ENCODE results near the gene PDZD4.

Gene PDZD4
- 90.4 to 109 (median 99.3) reads per million in 3 donors for total RNA-seq

DNA sequence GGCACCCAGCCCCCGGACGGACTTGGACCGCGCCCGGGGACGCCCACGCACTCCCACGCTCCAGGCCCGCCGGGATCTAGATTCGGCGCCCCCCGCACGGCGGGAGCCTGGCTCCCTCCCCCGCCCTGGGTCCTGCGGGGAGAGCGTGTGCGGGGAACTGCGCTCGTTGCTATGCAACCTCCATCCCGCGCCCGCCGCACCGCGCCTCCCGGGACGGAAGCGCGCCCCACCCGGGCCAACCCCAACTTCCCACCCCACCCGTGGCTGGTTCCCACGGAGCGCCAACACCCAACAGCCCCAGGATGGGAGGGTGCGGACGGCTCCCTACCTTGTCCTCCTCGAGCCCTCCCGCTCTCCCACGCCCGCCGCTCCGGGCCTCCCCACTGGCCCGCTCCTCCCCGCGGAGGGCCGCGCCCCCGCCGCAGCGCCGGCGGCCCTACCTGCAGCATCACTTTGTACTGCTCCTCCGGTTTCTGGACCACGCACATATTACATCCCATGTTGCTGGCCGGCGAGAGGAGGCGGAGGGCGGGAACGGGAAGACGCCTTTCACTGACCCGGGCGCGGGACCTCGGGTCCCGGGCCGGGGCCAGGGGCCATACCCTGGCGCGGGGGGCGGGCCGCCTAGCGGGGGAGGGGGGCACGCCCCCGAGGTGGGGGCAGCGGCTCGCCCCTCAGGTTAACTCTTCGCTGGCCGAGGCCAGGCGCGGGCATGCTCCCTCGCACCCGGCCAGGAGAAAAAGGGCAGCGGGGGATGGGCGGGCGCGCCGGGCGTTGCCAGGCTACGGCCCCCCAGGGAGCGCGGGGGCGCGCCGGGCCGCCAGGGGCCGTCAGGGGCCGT lies at the start of gene PDZD4:
TSS of gene PDZD4 (minus strand) at position 746 of the 841 bp plus-strand sequence. CDS start at position 500, 246 bp downstream.
- H3K4me1 ChIP-seq (ENCODE audit: control insufficient read depth, insufficient read depth, low read length, poor library complexity, severe bottlenecking): peaks cover 5% of the 10 kb centered on the region
- peak in 1 of 3 donors; percentile 10 for DNase-seq
- no peaks in the 10 kb centered on the region for H3K27me3 ChIP-seq (replicated peaks; ENCODE audit: control insufficient read depth, insufficient read depth, low read length, poor library complexity, severe bottlenecking)
- no peaks in the 10 kb centered on the region for H3K36me3 ChIP-seq (ENCODE audit: control insufficient read depth, insufficient read depth, low read length)
- no peaks in the 10 kb centered on the region for H3K9me3 ChIP-seq (ENCODE audit: control insufficient read depth, low read length)
- H3K27ac ChIP-seq (ENCODE audit: insufficient read depth, low read length, poor library complexity, severe bottlenecking): peak within 1 kb of the TSS; percentile 32
- H3K4me3 ChIP-seq (ENCODE audit: insufficient read depth, low read depth, low read length, poor library complexity, severe bottlenecking): peak within 1 kb of the TSS; percentile 50

GRCh38 chrX:153879741-153880439 lies 49.5 kb upstream of the PDZD4 start:
- DNase-seq: no peak

DNA sequence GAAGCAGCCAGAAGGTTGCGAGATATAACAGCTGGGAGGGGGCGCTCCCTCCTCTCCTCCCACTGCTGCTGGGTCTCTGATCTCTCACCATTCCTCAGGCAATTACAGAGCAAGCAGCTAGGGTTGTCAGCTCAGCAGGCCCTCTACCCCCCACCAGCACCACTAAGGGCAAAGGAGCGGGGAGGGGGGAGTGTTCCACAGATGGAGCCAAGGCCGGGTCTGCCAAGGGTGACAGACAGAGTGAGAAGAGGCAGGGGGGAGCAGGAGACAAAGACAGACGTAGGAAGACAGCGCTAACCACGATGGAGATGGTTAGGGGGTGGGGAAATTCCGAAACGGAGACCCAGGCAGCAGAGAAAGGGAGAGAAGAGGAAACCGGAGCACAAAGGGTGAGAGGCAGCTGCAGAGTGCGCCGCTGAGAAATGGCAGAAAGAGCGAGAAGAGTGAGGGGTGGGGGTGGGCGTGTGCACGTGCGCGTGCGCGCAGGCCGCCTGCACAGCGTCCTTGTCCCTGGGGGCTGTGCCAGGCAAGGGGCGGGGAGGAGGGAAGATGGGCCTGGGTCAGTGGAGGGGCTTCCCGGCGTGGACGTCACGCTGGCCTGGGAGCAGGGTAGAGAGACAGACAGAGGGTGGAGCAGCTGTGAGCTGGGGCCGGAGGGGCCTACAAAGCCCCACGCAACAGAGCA lies 48.8 kb upstream of the PDZD4 start:
- no peak overlapping the region for H3K4me3 ChIP-seq (ENCODE audit: insufficient read depth, low read depth, low read length, poor library complexity, severe bottlenecking)
- DNase-seq: no peak
- no peak overlapping the region for H3K27ac ChIP-seq (ENCODE audit: insufficient read depth, low read length, poor library complexity, severe bottlenecking)
- no peaks in the 10 kb centered on the region for H3K4me1 ChIP-seq (ENCODE audit: control insufficient read depth, insufficient read depth, low read length, poor library complexity, severe bottlenecking)
- peaks cover 12% of the 10 kb centered on the region for H3K27me3 ChIP-seq (replicated peaks; ENCODE audit: control insufficient read depth, insufficient read depth, low read length, poor library complexity, severe bottlenecking)
- H3K9me3 ChIP-seq (ENCODE audit: control insufficient read depth, low read length): no peaks in the 10 kb centered on the region
- no peaks in the 10 kb centered on the region for H3K36me3 ChIP-seq (ENCODE audit: control insufficient read depth, insufficient read depth, low read length)

More at GRCh38 chrX:153879741-153880439, 49.5 kb upstream of the PDZD4 start:
- peaks cover 2% of the 10 kb centered on the region for H3K4me1 ChIP-seq (ENCODE audit: control insufficient read depth, insufficient read depth, low read length, poor library complexity, severe bottlenecking)
- no peaks in the 10 kb centered on the region for H3K9me3 ChIP-seq (ENCODE audit: control insufficient read depth, low read length)
- no peak overlapping the region for H3K27ac ChIP-seq (ENCODE audit: insufficient read depth, low read length, poor library complexity, severe bottlenecking)
- peaks cover 13% of the 10 kb centered on the region for H3K27me3 ChIP-seq (replicated peaks; ENCODE audit: control insufficient read depth, insufficient read depth, low read length, poor library complexity, severe bottlenecking)
- no peaks in the 10 kb centered on the region for H3K36me3 ChIP-seq (ENCODE audit: control insufficient read depth, insufficient read depth, low read length)
- no peak overlapping the region for H3K4me3 ChIP-seq (ENCODE audit: insufficient read depth, low read depth, low read length, poor library complexity, severe bottlenecking)

- Histone ChIP-seq H3K27ac (ENCODE audit: insufficient read depth, low read length, poor library complexity, severe bottlenecking) (no peak overlapping the region), H3K36me3 (ENCODE audit: control insufficient read depth, insufficient read depth, low read length) (no peaks in the 10 kb centered on the region), H3K9me3 (ENCODE audit: control insufficient read depth, low read length) (no peaks in the 10 kb centered on the region), H3K4me1 (ENCODE audit: control insufficient read depth, insufficient read depth, low read length, poor library complexity, severe bottlenecking) (no peaks in the 10 kb centered on the region), H3K27me3 (replicated peaks; ENCODE audit: control insufficient read depth, insufficient read depth, low read length, poor library complexity, severe bottlenecking) (peaks cover 12% of the 10 kb centered on the region), H3K4me3 (ENCODE audit: insufficient read depth, low read depth, low read length, poor library complexity, severe bottlenecking) (no peak overlapping the region)
- no peak for DNase-seq
Observed at GRCh38 chrX:153878345-153878744, 48.0 kb upstream of the PDZD4 start.

GRCh38 chrX:153877571-153878261 lies 47.4 kb upstream of the PDZD4 start:
- Histone ChIP-seq H3K36me3 (ENCODE audit: control insufficient read depth, insufficient read depth, low read length) (no peaks in the 10 kb centered on the region), H3K4me3 (ENCODE audit: insufficient read depth, low read depth, low read length, poor library complexity, severe bottlenecking) (no peak overlapping the region), H3K9me3 (ENCODE audit: control insufficient read depth, low read length) (no peaks in the 10 kb centered on the region), H3K27ac (ENCODE audit: insufficient read depth, low read length, poor library complexity, severe bottlenecking) (no peak overlapping the region), H3K27me3 (replicated peaks; ENCODE audit: control insufficient read depth, insufficient read depth, low read length, poor library complexity, severe bottlenecking) (peaks cover 8% of the 10 kb centered on the region), H3K4me1 (ENCODE audit: control insufficient read depth, insufficient read depth, low read length, poor library complexity, severe bottlenecking) (no peaks in the 10 kb centered on the region)
- DNase-seq: no peak

DNA sequence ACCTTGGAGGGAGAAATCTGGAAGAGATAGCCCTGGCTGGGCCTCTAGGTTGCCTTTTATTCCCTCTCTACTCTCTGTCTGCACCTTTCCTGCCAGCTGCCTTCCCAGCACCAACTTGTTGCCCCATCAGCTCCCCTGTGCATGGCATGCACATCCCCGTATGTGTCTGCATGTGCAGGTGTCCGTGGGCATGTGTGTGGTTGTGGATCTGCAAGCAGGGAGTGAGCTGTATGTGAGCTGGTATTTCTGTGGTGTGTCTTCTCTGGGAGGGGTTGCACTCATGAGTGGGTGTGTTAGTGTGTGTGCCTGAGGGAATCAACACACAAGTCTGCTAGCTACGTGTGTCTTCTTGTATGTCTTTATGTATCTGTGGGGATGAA lies 45.8 kb upstream of the PDZD4 start:
- H3K27me3 ChIP-seq (replicated peaks; ENCODE audit: control insufficient read depth, insufficient read depth, low read length, poor library complexity, severe bottlenecking): peaks cover 4% of the 10 kb centered on the region
- DNase-seq: no peak
- H3K4me3 ChIP-seq (ENCODE audit: insufficient read depth, low read depth, low read length, poor library complexity, severe bottlenecking): no peak overlapping the region
- H3K4me1 ChIP-seq (ENCODE audit: control insufficient read depth, insufficient read depth, low read length, poor library complexity, severe bottlenecking): no peaks in the 10 kb centered on the region
- H3K27ac ChIP-seq (ENCODE audit: insufficient read depth, low read length, poor library complexity, severe bottlenecking): no peak overlapping the region
- no peaks in the 10 kb centered on the region for H3K36me3 ChIP-seq (ENCODE audit: control insufficient read depth, insufficient read depth, low read length)
- no peaks in the 10 kb centered on the region for H3K9me3 ChIP-seq (ENCODE audit: control insufficient read depth, low read length)

GRCh38 chrX:153875391-153876111 lies 45.2 kb upstream of the PDZD4 start:
- peak; percentile 47 to 58 (median 51) for DNase-seq
- H3K27me3 ChIP-seq (replicated peaks; ENCODE audit: control insufficient read depth, insufficient read depth, low read length, poor library complexity, severe bottlenecking): peaks cover 4% of the 10 kb centered on the region
- no peaks in the 10 kb centered on the region for H3K9me3 ChIP-seq (ENCODE audit: control insufficient read depth, low read length)
- H3K4me1 ChIP-seq (ENCODE audit: control insufficient read depth, insufficient read depth, low read length, poor library complexity, severe bottlenecking): no peaks in the 10 kb centered on the region
- H3K36me3 ChIP-seq (ENCODE audit: control insufficient read depth, insufficient read depth, low read length): no peaks in the 10 kb centered on the region
- H3K27ac ChIP-seq (ENCODE audit: insufficient read depth, low read length, poor library complexity, severe bottlenecking): no peak overlapping the region
- no peak overlapping the region for H3K4me3 ChIP-seq (ENCODE audit: insufficient read depth, low read depth, low read length, poor library complexity, severe bottlenecking)

GRCh38 chrX:153874366-153875125 lies 44.2 kb upstream of the PDZD4 start:
- Histone ChIP-seq H3K9me3 (ENCODE audit: control insufficient read depth, low read length) (no peaks in the 10 kb centered on the region), H3K27ac (ENCODE audit: insufficient read depth, low read length, poor library complexity, severe bottlenecking) (no peak overlapping the region), H3K4me3 (ENCODE audit: insufficient read depth, low read depth, low read length, poor library complexity, severe bottlenecking) (no peak overlapping the region), H3K27me3 (replicated peaks; ENCODE audit: control insufficient read depth, insufficient read depth, low read length, poor library complexity, severe bottlenecking) (peaks cover 4% of the 10 kb centered on the region), H3K36me3 (ENCODE audit: control insufficient read depth, insufficient read depth, low read length) (no peaks in the 10 kb centered on the region), H3K4me1 (ENCODE audit: control insufficient read depth, insufficient read depth, low read length, poor library complexity, severe bottlenecking) (no peaks in the 10 kb centered on the region)
- no peak for DNase-seq

DNA sequence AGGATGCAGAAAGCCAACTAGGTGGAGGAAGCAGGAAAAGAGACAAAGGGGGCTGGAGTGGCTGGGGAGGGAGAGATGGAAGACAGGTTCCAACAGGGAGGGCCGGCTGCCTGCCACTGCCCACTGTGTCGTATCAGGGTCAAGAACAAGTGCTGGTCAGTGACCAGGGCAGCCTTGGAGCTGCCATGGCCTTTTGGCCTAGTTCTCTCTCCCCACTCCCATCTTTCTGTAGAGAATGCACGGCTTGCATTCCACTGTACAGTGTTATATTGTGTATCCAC lies 43.7 kb upstream of the PDZD4 start:
- no peak for DNase-seq
- Histone ChIP-seq H3K9me3 (ENCODE audit: control insufficient read depth, low read length) (no peaks in the 10 kb centered on the region), H3K36me3 (ENCODE audit: control insufficient read depth, insufficient read depth, low read length) (no peaks in the 10 kb centered on the region), H3K27me3 (replicated peaks; ENCODE audit: control insufficient read depth, insufficient read depth, low read length, poor library complexity, severe bottlenecking) (peaks cover 4% of the 10 kb centered on the region), H3K4me3 (ENCODE audit: insufficient read depth, low read depth, low read length, poor library complexity, severe bottlenecking) (no peak overlapping the region), H3K27ac (ENCODE audit: insufficient read depth, low read length, poor library complexity, severe bottlenecking) (no peak overlapping the region), H3K4me1 (ENCODE audit: control insufficient read depth, insufficient read depth, low read length, poor library complexity, severe bottlenecking) (no peaks in the 10 kb centered on the region)
